ENCODE data around the gene GFOD1. TPM values are rescaled to one million over a fixed set of nuclear protein-coding genes. Genes with fewer than 3 reads are reported as not detected.

GFOD1 gene
- total RNA-seq, 1 donor from 2014 or later = 0.81 TPM

DNA sequence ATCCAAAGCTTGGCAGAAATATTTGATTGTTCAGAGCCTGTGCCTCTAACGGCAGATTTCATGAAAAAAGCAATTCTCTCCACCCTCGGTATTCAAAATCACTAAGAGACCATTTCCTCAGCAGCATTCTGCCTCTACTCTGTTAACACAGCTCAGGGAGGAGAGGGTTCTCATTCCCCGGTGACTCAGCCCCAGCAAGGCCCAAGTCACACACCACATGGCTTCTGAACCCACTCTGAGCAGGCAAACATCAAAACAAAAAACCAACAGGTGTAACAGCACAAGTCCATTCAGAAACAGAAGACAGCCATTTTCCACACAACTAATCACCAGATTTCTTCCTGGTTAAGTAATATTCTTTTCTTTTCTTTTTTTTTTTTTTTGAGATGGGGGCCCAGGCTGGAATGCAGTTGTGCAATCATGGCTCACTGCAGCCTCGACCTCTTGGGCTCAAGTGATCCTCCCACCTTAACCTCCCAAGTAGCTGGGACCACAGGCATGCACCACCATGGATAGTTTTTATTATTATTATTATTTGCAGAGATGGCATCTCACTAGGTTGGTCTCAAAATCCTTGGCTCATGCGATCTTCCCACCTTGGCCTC is 55.4 kb downstream of the GFOD1 start:
- Mint-ChIP-seq H3K9me3 (ENCODE audit: low read depth) (peaks cover 4% of the 10 kb centered on the region), H3K27ac (no peak overlapping the region), H3K4me3 (ENCODE audit: low read depth) (no peak overlapping the region), H3K27me3 (peaks cover 18% of the 10 kb centered on the region), H3K4me1 (ENCODE audit: low read depth) (peaks cover 4% of the 10 kb centered on the region), H3K36me3 (ENCODE audit: insufficient read depth) (no peaks in the 10 kb centered on the region)
- DNase-seq (ENCODE audit: low spot score, unreplicated experiment) = no peak
- no peak for TF ChIP-seq CTCF (IDR thresholded peaks at IDR 0.05; ENCODE audit: unreplicated experiment)

DNA sequence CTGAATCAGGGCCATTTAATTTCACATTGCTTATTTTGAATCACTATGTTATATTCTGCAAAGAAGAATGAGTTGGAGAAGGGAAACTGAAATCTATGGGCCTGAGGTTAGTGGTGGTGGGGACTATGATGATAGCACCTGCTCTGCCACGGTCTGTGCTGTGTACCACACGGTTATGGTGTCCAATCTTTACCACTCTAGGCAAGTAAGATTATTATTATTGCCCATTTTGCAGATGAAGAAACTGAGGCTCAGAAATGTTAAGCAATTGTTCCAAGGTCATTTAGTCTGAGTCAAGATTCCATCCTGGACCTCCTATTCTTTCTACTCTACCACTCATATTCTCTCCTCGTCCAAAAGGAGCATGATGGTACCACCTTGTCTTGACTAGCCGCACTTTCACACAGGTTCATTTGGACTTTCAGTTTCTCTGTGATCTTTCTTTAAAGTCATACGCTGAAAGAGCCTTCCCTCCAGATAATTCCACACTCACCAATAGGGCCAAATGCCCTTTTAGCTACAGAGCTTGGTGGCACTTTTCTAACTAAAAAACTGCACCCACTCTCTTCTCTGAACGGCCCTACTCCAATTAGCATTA is 56.2 kb downstream of the GFOD1 start:
- Mint-ChIP-seq H3K4me3 (ENCODE audit: low read depth) (no peak overlapping the region), H3K27ac (no peak overlapping the region), H3K36me3 (ENCODE audit: insufficient read depth) (no peaks in the 10 kb centered on the region), H3K27me3 (peaks cover 23% of the 10 kb centered on the region), H3K9me3 (ENCODE audit: low read depth) (peaks cover 4% of the 10 kb centered on the region), H3K4me1 (ENCODE audit: low read depth) (peaks cover 4% of the 10 kb centered on the region)
- no peak for DNase-seq (ENCODE audit: low spot score, unreplicated experiment)
- no peak for TF ChIP-seq CTCF (IDR thresholded peaks at IDR 0.05; ENCODE audit: unreplicated experiment)

DNA sequence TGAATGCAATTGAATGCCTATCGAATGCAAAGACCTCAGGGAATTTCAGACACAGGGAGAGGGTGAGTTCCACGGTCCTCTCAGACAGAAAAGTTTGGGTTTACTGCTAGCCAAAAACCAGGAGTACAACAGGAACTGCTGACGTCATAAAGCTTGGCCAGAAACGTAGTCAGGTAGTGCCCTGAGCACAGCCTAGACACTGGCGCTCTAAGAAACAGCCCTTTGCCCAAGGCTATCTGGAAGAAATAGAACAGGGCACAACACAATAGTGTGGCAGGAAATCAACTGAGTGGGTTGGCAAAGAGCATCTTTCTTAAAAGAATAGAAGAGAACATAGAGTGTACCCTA is 58.0 kb downstream of the GFOD1 start:
- Mint-ChIP-seq H3K27me3 (peaks cover 29% of the 10 kb centered on the region), H3K4me1 (ENCODE audit: low read depth) (peaks cover 4% of the 10 kb centered on the region), H3K36me3 (ENCODE audit: insufficient read depth) (no peaks in the 10 kb centered on the region), H3K9me3 (ENCODE audit: low read depth) (peaks cover 4% of the 10 kb centered on the region), H3K27ac (no peak overlapping the region), H3K4me3 (ENCODE audit: low read depth) (no peak overlapping the region)
- TF ChIP-seq CTCF (IDR thresholded peaks at IDR 0.05; ENCODE audit: unreplicated experiment) = no peak
- DNase-seq (ENCODE audit: low spot score, unreplicated experiment) = no peak

DNA sequence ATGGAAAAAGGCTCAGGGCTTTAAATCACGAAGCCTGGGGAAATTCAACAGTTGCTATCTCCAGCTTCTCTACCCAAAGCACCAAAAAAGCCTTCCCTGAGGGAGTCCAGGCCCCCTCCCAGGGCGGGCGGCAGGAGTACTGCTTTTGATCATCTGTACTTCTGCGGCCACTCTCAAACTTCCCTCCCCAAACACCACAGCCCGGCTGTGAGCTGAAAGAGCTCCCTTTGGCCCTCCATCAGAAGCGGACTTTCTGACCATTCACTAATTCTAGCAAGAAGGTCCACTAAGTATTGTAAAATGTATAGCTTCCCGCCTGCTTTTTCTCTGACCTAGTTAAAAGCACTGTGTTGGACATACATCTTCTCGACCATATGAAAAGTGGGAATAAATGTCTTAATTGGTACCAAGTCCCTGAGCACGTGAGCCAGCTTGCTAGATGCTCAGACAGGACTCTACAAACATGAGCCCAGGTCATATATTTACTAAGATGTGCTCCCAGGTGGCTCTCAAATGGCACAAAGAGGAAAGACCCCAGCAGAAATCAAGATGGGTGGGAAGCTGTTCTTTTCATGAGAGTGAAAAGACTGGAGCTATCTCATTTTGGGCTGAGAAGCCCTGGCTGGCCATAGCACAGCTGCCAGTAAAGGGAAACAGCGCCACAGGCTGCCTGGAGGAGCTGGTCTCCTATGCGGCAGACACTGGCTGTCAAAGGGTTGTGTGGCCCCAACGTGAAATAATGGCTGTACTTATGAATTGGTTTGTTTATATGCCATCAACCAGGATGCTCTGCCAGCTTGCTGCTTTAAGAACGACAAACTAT is 58.6 kb downstream of the GFOD1 start:
- H3K27me3 Mint-ChIP-seq = peaks cover 29% of the 10 kb centered on the region
- DNase-seq (ENCODE audit: low spot score, unreplicated experiment) = no peak
- no peak overlapping the region for H3K27ac Mint-ChIP-seq
- H3K9me3 Mint-ChIP-seq (ENCODE audit: low read depth) = peaks cover 2% of the 10 kb centered on the region
- no peak for TF ChIP-seq CTCF (IDR thresholded peaks at IDR 0.05; ENCODE audit: unreplicated experiment)
- H3K36me3 Mint-ChIP-seq (ENCODE audit: insufficient read depth) = no peaks in the 10 kb centered on the region
- no peak overlapping the region for H3K4me3 Mint-ChIP-seq (ENCODE audit: low read depth)
- peaks cover 3% of the 10 kb centered on the region for H3K4me1 Mint-ChIP-seq (ENCODE audit: low read depth)

DNA sequence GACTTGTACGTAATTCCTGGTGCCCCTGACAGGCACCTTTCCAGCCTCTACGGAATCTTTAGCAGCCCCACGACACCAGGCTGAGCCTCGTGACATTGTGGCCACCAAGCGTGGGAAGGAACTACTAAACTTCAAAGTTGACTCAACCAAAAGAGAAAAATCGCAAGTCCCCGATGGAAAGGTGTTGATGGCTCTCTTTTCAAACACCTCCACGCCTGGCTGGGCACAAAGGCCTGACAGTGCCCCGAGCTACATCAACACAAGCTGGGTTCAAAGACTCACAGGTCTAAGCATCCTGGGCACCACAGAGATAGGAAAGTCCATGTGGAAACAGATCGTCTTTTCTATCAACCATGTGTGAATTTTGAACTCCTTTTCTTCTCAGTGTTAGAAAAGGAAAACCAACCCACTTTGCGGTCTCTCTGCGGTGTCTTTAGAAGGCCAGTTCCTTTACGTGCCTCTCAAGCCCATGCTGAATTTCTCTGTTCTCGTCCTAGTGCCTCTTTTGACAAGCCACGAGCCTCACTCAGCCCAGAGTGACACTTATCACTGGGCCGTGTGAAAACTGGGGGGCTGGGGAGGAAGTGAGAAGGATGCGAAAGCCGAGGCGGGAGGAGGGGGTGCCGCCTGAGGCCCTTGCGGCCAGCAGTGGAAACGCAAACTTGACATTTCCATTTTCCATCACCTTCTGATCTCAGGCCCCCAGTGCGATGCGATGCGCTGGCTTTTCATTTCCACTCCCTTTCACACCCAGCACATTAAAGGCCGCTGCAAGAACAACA is 59.4 kb downstream of the GFOD1 start:
- H3K27me3 Mint-ChIP-seq = peaks cover 29% of the 10 kb centered on the region
- no peaks in the 10 kb centered on the region for H3K4me1 Mint-ChIP-seq (ENCODE audit: low read depth)
- no peak overlapping the region for H3K4me3 Mint-ChIP-seq (ENCODE audit: low read depth)
- no peak overlapping the region for H3K27ac Mint-ChIP-seq
- no peaks in the 10 kb centered on the region for H3K9me3 Mint-ChIP-seq (ENCODE audit: low read depth)
- no peak for DNase-seq (ENCODE audit: low spot score, unreplicated experiment)
- H3K36me3 Mint-ChIP-seq (ENCODE audit: insufficient read depth) = no peaks in the 10 kb centered on the region
- peak; percentile 18 for TF ChIP-seq CTCF (IDR thresholded peaks at IDR 0.05; ENCODE audit: unreplicated experiment)

Data from progenitor cell of endocrine pancreas (in vitro differentiated cells).